Upper lobe of right lung (tissue), 1 donor: Measurements from ENCODE around the gene SMAP1. TPM values are rescaled to one million over a fixed set of nuclear protein-coding genes. Genes with fewer than 3 reads are reported as not detected.
A peak's percentile ranks its signal among the peaks of the same experiment; 100 is the strongest.

Experiments used
- ATAC-seq: fragments of 200-7000 bp; cut with Tn5 transposase; one replicate; pipeline ENCODE4 v1.9.1; 2020; ENCODE audit warnings: mild to moderate bottlenecking, moderate library complexity
- DNase-seq: peaks from one replicate; pipeline ENCODE4 v3.0.0-alpha.2; 2020
- H3K27ac ChIP-seq: fragments of 200-600 bp; one replicate; pipeline ENCODE4 v1.8.0; 2022
- H3K27me3 ChIP-seq: fragments of 200-600 bp; one replicate; pipeline ENCODE4 v1.8.0; 2022; ENCODE audit warnings: mild to moderate bottlenecking
- H3K36me3 ChIP-seq: fragments of 200-600 bp; one replicate; pipeline ENCODE4 v1.8.0; 2022
- H3K4me1 ChIP-seq: fragments of 200-600 bp; one replicate; pipeline ENCODE4 v1.8.0; 2022
- H3K4me3 ChIP-seq: fragments of 200-600 bp; one replicate; pipeline ENCODE4 v1.8.0; 2022; ENCODE audit warnings: mild to moderate bottlenecking
- H3K9me3 ChIP-seq: fragments of 200-600 bp; one replicate; pipeline ENCODE4 v1.8.0; 2022
- CTCF ChIP-seq: fragments of 200-600 bp; IDR thresholded peaks from one replicate; pipeline ENCODE4 v1.8.0; 2022; ENCODE audit warnings: antibody characterized with exemption
- intact Hi-C: fragments of 100-400 bp; cut with DNase I; formaldehyde crosslinking; loops from one replicate; pipeline ENCODE4 v1.11.0; 2022
- total RNA-seq: library from RNA; stranded (reverse); fragmentation: NEBNext Ultra II Directional; extraction: Animal tissue kit (Norgen Biotek cat#: 25700); gene quantifications from one replicate; pipeline ENCODE4 v1.2.1, GENCODE V29; 2021
- donor health status: DM: no; HTN: yes; CAD: no; lungs with severe emphysema.

The SMAP1 gene
- total RNA-seq, 1 donor from 2014 or later: 25.0 TPM

DNA sequence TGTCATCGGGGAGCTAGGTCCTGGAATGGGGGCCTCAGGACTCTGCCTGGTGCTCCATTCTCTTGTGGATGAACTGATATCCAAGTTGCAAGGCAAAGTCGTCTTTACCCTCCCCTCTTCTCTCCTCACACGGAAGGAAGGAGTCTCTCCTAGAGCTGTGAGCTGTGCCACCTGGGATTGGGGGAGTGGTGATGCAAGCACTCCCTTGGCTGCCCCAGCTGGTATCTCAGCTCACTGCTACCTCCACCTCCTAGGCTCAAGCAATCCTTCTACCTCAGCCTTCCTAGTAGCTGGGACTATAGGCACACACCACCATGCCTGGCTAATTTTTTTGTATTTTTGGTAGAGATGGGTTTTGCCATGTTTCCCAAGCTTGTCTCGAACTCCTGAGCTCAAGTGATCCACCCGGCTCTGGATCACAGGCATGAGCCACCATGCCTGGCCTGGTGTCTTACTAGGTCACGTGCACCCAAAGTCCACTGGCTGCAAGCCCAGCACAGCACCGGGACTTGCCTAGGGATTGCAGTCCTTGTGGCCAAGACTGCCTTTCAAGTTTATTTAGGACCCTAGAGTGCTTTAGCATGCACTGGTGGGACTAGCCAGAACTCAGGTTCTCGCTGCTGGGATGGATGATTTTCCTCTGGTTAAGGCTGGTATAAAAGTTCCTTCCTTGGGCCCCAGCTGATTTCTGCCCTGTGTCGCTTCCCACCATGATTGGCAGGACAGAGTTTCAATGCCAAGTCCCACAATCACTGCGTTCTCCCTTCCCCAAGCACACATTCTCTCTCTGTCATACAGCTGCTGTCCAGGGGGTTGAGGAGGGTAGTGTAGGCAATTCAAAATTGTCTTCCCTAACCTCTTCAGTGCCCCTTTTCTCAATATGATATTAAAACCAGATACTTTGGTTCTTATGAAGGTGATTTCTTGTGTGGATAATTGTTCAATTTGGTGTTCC lies 33.5 kb downstream of the SMAP1 start:
- Histone ChIP-seq H3K4me1 (no peaks in the 10 kb centered on the region), H3K36me3 (no peaks in the 10 kb centered on the region), H3K27ac (no peak overlapping the region), H3K4me3 (no peak overlapping the region), H3K9me3 (no peaks in the 10 kb centered on the region), H3K27me3 (no peaks in the 10 kb centered on the region)
- DNase-seq (no peak), ATAC-seq (peak; percentile 13)
- TF ChIP-seq CTCF: no peak
- intact Hi-C loops: loop anchor here (10.0 kb wide), 1 partner anchor 184 kb away; no protein-coding TSS in a partner anchor

DNA sequence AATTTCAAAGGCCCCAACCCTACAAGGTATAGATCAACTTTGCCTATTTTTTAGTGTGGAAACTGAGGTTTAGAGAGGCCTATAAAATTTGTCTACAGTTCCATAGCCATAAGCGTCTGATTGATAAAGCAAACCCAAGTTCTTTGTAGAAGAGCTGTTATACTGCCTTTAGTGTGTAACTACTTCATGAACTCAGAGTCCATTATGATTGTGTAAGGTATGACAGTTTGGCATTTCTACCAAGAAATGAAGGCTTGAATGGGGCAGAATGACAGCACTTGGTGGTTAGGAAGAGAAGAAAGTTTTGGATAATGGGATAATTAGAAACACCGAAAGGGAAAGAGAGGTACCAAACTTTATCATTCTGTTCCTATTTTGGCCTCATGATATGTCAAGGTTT lies 38.1 kb downstream of the SMAP1 start:
- no peak for DNase-seq
- intact Hi-C loops: loop anchor here (10.0 kb wide), 1 partner anchor 179 kb away; no protein-coding TSS in a partner anchor
- ATAC-seq: no peak
- no peak overlapping the region for H3K27ac ChIP-seq
- TF ChIP-seq CTCF: no peak
- H3K27me3 ChIP-seq: no peaks in the 10 kb centered on the region
- H3K36me3 ChIP-seq: no peaks in the 10 kb centered on the region
- H3K4me1 ChIP-seq: peaks cover 4% of the 10 kb centered on the region
- no peak overlapping the region for H3K4me3 ChIP-seq
- no peaks in the 10 kb centered on the region for H3K9me3 ChIP-seq

- Histone ChIP-seq H3K36me3 (no peaks in the 10 kb centered on the region), H3K4me1 (peaks cover 4% of the 10 kb centered on the region), H3K9me3 (no peaks in the 10 kb centered on the region), H3K27me3 (no peaks in the 10 kb centered on the region), H3K4me3 (no peak overlapping the region), H3K27ac (no peak overlapping the region)
- intact Hi-C loops: loop anchor here (10.0 kb wide), 1 partner anchor 178 kb away; no protein-coding TSS in a partner anchor
- TF ChIP-seq CTCF: peak; percentile 77
- DNase-seq (no peak), ATAC-seq (no peak)
Measured at GRCh38 chr6:70706491-70707123, 38.9 kb downstream of the SMAP1 start.

DNA sequence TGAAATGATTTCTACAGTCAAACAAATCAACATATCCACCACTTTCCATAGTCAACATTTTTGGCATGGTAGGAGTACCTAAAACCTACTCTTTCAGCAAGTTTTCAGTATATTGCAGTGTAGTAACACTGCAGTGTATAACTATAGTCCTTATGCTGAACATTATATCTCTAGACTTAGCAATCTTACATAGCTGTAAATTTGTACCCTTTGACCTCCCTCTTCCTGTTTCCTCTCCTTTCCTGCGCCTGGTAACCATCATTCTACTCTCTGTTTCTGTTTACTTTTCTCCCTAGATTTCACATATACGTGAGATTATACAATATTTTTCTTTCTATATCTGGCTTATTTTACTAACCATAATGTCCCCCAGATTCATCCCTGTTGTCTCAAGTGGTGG lies 40.2 kb downstream of the SMAP1 start:
- DNase-seq (no peak), ATAC-seq (no peak)
- no peak for TF ChIP-seq CTCF
- Histone ChIP-seq H3K36me3 (no peaks in the 10 kb centered on the region), H3K4me3 (no peak overlapping the region), H3K27me3 (no peaks in the 10 kb centered on the region), H3K4me1 (peaks cover 4% of the 10 kb centered on the region), H3K9me3 (no peaks in the 10 kb centered on the region), H3K27ac (no peak overlapping the region)
- intact Hi-C loops: loop anchor here (10.0 kb wide), 1 partner anchor 177 kb away; no protein-coding TSS in a partner anchor

DNA sequence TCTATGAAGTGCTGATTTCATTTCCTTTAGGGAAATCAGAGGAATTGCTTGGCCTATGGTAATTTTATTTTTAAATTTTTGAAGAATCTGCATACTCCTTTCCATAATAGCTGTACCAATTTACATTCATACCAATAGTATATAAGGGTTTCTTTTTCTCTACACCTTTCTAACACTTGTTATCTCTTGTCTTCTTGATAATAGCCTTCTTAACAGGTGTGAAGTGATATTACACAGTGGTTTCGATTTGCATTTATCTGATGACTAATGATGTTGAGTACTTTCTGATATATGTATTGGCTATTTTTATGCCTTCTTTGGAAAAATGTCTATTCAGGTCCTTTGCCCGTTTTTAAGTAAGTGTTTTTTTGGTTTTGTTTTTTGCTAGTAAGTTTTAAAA lies 40.8 kb downstream of the SMAP1 start:
- no peaks in the 10 kb centered on the region for H3K27me3 ChIP-seq
- intact Hi-C loops: loop anchor here (10.0 kb wide), 1 partner anchor 176 kb away; no protein-coding TSS in a partner anchor
- no peak overlapping the region for H3K4me3 ChIP-seq
- no peak for ATAC-seq
- H3K9me3 ChIP-seq: no peaks in the 10 kb centered on the region
- DNase-seq: no peak
- no peak overlapping the region for H3K27ac ChIP-seq
- no peaks in the 10 kb centered on the region for H3K36me3 ChIP-seq
- H3K4me1 ChIP-seq: peaks cover 4% of the 10 kb centered on the region
- TF ChIP-seq CTCF: no peak
